Measurements from ENCODE around the gene PANK4.

The PANK4 gene

DNA sequence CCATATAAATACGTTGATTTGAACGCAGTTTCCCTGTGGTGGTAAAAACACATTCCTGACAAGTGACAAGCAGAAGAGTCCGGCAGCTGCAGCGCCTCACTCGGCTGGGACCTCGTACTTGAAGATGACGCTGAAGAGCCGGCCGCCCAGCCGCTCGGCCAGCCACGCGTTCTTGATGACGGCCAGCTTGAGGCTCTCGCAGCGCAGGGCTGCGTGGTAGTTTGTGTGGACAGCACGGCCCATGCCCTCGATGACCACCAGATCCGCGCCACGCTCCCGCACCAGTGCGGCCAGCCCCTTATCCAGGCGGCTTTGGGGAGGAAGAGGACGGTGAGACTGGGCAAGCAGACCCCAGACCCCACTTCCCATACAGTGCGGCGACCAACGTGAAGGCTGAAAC is 17.6 kb downstream of the PANK4 start:
- DNase-seq, result no peak

DNA sequence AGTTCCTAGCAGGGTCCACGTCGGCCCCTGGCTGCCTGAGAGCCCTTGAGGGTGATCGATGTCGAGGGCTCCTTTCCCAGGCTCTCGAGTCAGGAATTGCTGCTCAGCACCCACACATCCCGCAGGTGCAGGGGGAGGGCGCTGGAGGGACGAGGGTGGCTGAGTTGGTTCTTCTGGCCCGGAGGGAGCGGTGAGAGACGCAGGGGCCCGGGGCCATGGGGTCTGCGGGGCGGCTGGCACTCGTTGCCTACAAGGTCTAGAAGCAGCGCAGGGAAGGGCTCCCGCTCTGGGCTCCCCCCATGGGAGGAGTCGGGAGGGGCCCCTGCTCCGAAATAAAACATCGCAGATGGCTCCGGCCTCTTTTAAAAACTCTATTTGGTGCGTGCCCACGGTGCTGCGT is 18.2 kb downstream of the PANK4 start:
- DNase-seq, result no peak

- DNase-seq, result no peak
These were observed 18.6 kb downstream of the PANK4 start for GRCh38 chr1:2507744-2508155.

GRCh38 chr1:2506901-2507565 is 19.4 kb downstream of the PANK4 start:
- no peak for DNase-seq

- DNase-seq, result no peak
These were observed 20.2 kb downstream of the PANK4 start for GRCh38 chr1:2506007-2506860.

- DNase-seq, result no peak
These were observed 20.9 kb downstream of the PANK4 start for GRCh38 chr1:2505461-2505994.

DNA sequence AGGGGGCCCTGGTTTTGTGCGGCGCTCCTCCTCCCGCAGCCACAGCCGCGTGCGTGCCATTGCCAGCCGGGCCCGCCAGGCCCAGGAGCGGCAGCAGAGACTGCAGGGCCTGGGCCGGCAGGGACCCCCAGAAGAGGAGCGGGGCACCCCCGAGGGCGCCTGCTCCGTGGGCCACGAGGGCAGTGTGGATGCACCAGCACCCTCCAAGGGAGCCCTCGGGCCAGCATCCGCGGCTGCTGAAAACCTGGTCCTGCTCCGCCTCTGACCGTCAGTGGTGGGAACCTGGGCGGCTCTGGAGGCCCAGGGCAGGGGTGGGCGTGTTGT is 21.5 kb downstream of the PANK4 start:
- DNase-seq, result no peak

DNA sequence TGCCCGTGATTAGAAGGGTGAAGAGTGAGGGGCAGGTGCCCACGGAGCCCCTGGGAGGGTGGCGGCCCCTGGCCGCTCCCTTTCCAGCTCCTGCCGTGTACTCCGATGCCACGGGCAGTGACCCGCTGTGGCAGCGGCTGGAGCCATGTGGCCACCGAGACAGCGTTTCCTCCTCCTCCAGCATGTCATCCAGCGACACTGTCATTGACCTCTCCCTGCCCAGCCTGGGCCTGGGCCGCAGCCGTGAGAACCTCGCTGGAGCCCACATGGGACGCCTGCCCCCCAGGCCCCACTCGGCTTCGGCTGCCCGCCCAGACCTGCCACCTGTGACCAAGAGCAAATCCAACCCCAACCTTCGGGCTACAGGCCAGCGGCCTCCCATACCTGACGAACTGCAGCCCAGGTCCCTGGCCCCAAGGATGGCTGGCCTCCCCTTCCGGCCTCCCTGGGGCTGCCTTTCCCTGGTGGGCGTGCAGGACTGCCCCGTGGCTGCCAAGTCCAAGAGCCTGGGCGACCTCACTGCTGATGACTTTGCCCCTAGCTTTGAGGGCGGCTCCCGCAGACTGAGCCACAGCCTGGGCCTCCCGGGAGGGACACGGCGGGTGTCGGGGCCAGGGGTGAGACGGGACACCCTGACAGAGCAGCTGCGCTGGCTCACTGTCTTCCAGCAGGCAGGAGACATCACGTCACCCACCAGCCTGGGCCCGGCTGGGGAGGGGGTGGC is 22.0 kb downstream of the PANK4 start:
- no peak for DNase-seq

GRCh38 chr1:2503554-2504224 is 22.7 kb downstream of the PANK4 start:
- DNase-seq, result no peak

DNA sequence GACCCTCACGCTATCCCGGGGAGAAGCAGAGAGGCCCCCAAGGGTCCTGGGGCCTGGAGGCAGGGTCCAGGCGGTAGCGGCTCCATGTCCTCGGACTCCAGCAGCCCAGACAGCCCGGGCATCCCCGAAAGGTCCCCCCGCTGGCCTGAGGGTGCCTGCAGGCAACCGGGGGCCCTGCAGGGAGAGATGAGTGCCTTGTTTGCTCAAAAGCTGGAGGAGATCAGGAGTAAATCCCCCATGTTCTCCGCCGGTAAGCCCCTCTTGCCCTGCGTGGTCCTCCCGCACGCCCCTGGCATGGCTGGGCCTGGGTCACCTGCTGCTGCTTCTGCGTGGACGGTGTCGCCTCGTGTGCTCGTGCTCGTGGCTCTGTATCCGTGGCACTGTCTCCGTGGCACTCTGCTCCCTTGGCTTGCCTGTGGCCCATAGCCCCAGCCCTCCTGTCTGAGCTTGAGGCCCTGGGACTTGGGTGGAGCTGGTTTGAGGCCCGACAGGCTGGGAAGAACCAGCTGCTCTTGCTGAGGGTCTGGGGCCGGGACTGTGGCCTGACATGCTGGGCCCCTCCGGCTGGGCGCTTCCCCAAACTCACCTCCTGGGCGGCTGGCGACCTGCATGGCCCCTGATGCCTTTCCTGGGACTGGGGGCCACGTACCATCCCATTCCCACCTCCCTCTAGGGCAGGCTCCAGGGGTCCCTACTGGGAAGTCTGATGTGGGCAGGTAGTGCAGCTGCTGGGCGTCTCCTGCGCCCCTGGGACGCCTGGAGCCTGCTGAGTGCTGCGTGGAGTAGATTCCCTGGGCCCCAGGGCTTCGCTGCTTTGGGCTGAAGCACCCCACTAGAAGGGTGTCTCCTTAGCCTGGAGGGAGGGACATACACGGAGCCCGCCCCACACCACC is 23.5 kb downstream of the PANK4 start:
- no peak for DNase-seq

DNA sequence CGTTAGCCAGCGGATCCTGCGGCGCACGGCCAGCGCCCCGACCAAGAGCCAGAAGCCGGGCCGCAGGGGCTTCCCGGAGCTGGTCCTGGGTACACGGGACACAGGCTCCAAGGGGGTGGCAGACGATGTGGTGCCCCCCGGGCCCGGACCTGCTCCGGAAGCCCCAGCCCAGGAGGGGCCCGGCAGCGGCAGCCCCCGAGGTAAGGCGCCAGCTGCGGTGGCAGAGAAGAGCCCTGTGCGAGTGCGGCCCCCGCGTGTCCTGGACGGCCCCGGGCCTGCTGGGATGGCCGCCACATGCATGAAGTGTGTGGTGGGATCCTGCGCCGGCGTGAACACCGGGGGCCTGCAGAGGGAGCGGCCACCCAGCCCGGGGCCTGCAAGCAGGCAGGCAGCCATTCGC is 24.2 kb downstream of the PANK4 start:
- no peak for DNase-seq

DNA sequence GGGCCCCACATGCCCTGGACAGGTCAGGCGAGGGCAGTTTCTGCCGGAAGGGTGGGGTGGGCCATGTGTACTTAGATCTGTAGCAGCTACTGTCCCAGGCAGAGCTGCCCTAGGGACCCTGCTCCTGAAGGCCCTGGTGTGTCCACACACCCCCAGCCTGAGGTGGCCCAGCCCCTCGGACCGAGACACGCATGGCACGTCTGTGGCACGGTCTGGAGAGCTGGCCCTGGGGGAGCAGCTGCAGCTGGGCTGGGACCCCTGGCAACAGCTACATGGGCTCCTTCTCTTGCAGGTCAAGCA is 24.6 kb downstream of the PANK4 start:
- DNase-seq, result no peak

DNA sequence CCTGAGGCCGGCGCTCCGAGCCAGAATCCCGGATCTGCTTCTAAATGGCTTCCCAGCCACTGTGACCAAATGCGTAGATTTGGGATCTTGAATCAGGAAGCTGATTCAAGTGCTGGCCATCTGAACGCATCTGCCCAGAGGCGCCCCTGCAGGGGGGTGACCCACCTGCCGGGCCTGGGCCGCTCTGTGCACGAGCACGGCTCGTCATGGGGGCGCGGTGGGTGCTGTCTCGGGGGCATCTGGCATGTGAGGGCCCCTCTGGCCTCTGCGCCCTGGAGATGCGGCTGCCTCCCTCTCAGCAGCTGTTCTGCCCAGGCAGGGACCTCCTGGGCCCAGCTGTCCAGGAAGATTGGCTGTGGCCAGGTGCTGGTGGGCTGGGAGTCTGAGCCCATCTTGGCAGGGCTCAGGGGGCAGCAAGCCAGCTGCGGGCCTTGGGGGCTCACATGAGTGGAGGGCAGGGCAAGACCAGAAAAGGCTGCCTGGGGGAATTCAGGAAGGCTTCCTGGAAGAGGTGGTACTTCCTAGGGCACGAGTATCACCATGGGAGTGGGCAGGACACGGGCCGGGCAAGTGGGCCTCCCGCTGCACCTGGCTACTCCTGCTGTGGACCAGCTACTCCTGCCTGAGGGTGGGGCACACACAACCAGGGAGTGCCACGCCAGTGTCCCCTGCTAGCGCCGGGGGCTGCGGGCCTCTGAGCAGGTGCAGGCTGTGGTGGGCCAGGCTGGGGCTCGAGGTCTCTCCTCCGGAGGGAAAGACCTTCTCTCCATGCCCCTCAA is 25.2 kb downstream of the PANK4 start:
- no peak for DNase-seq

- DNase-seq, result peak; percentile 24
These were observed 26.3 kb downstream of the PANK4 start for GRCh38 chr1:2499986-2500596.

GRCh38 chr1:2499260-2499659 is 27.1 kb downstream of the PANK4 start:
- no peak for DNase-seq

DNA sequence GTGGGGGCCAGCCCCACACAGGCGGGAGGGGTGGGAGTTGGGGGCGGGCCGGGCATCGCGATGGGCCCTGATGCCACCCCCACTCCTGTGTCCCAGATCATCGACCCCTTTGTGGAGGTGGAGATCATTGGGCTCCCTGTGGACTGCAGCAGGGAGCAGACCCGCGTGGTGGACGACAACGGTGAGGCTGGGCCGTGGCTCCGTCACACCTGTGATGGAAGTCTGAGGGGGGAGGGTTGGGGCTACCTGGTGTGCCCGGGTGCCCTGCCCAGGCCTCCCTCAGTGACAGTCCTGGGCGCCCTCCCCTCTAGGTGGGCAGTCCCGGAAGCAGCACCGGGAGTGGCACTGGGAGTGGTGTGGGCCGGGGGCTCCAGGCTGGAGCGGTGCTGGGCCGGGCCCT is 27.7 kb downstream of the PANK4 start:
- DNase-seq, result no peak

- no peak for DNase-seq
These were observed 28.5 kb downstream of the PANK4 start for GRCh38 chr1:2497891-2498290.

- DNase-seq, result no peak
These were observed 29.6 kb downstream of the PANK4 start for GRCh38 chr1:2496746-2497145.

DNA sequence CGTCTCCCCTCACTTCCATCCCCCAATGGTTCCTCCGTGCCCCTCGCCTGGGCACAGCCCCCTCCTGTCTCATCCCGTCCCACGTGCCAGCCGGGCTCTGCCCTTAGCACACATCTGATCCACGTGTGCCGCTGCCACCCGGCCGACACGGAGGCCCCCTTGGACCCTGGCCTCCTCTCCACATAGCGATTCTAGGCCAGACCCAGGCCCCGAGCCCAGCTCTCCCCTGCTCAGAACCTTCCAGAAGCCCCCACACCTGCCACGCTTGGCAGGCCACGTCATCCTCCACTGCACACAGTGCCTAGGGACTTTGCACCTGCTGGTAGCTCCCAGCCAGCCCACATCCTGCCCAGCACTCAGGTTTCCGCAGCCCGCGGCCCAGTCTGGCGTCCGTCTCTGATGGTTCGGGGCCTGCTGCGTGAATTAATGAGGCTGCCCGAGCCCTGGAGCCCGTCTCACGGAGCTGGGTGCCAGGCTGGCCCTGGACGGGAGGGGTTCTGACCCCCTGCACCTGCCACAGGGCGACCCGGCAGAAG is 30.2 kb downstream of the PANK4 start:
- DNase-seq, result peak; percentile 31

- DNase-seq, result no peak
These were observed 30.9 kb downstream of the PANK4 start for GRCh38 chr1:2495546-2495945.

DNA sequence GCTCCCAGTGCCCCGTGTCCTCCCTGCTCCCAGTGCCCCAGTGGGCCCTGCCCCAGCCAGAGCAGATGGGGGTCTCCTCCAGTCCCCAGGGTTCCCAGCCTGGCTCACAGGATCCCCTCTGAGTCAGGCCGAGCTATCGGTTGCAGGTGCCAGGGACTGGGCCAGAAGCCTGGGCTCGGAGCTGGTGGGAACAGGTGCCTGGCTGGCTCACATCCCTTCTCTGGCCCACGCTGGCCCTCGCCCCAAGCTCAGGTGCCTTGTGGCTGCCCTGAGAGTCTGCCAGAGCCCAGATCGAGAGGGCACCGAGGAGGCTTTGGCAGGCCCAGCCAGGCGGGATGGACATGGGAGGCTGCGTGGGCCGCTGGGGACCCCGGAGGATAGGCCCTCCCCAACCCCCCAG is 31.4 kb downstream of the PANK4 start:
- no peak for DNase-seq

All from CD4-positive, alpha-beta T cell treated with Interleukin-4 for 4 hours (primary cell).